Activated CD8-positive, alpha-beta memory T cell treated with anti-CD3 and anti-CD28 coated beads, Interleukin-2, amount 10 ng/mL, durations not matched to agents 7 days and 5 days (primary cell): ENCODE measurements around the gene VSTM2L. TPM values are rescaled to one million over a fixed set of nuclear protein-coding genes. Genes with fewer than 3 reads are reported as not detected.

Experiments used
- ATAC-seq: fragments of 150-1000 bp; cut with Tn5 transposase; one replicate; pipeline ENCODE4 v1.10.0; 2021; ENCODE audit warnings: moderate library complexity
- CTCF ChIA-PET: fragments of 350-600 bp; sonication (Branson Sonifier 250); formaldehyde crosslinking; loops from one replicate; lab custom pipeline; 2021; ENCODE audit warnings: antibody characterized with exemption; lab: Charles Lee
- DNase-seq: peaks from one replicate; pipeline ENCODE4 v3.0.0-alpha.2; 2020
- H3K27ac Mint-ChIP-seq: one replicate; pipeline ENCODE4 v1.8.0; 2021; ENCODE audit warnings: mild to moderate bottlenecking, mixed read lengths
- H3K27me3 Mint-ChIP-seq: one replicate; pipeline ENCODE4 v1.8.0; 2021; ENCODE audit warnings: mixed read lengths
- H3K36me3 Mint-ChIP-seq: one replicate; pipeline ENCODE4 v1.8.0; 2021; ENCODE audit warnings: mild to moderate bottlenecking, mixed read lengths
- H3K4me1 Mint-ChIP-seq: one replicate; pipeline ENCODE4 v1.8.0; 2021; ENCODE audit warnings: mixed read lengths
- H3K4me3 Mint-ChIP-seq: one replicate; pipeline ENCODE4 v1.8.0; 2021; ENCODE audit warnings: mild to moderate bottlenecking, moderate library complexity, mixed read lengths
- H3K9me3 Mint-ChIP-seq: one replicate; pipeline ENCODE4 v1.8.0; 2022; ENCODE audit warnings: low read depth, mixed read lengths
- total RNA-seq, 2 experiments: library from RNA; stranded (reverse); gene quantifications; one replicate each; pipeline ENCODE4 v1.2.3, GENCODE V29; 2021

The VSTM2L gene
- total RNA-seq, 2 experiments from 2014 or later = 0.35 TPM; not detected in 1

GRCh38 chr20:37885593-37886503, 17.1 kb upstream of the VSTM2L start:
- no peaks in the 10 kb centered on the region for H3K36me3 Mint-ChIP-seq
- H3K4me3 Mint-ChIP-seq = no peak overlapping the region
- H3K27ac Mint-ChIP-seq = no peak overlapping the region
- CTCF ChIA-PET = no interaction called here
- H3K4me1 Mint-ChIP-seq = no peaks in the 10 kb centered on the region
- ATAC-seq (no peak), DNase-seq (no peak)
- no peaks in the 10 kb centered on the region for H3K9me3 Mint-ChIP-seq
- peaks cover 2% of the 10 kb centered on the region for H3K27me3 Mint-ChIP-seq

- Mint-ChIP-seq H3K4me3 (no peak overlapping the region), H3K27me3 (peaks cover 2% of the 10 kb centered on the region), H3K36me3 (no peaks in the 10 kb centered on the region), H3K9me3 (no peaks in the 10 kb centered on the region), H3K4me1 (no peaks in the 10 kb centered on the region), H3K27ac (no peak overlapping the region)
- ATAC-seq (no peak), DNase-seq (no peak)
- CTCF ChIA-PET = no interaction called here
Observed at GRCh38 chr20:37886851-37887297, 16.1 kb upstream of the VSTM2L start.

- ATAC-seq (no peak), DNase-seq (no peak)
- Mint-ChIP-seq H3K27me3 (peaks cover 2% of the 10 kb centered on the region), H3K4me1 (no peaks in the 10 kb centered on the region), H3K9me3 (no peaks in the 10 kb centered on the region), H3K36me3 (no peaks in the 10 kb centered on the region), H3K4me3 (no peak overlapping the region), H3K27ac (no peak overlapping the region)
- CTCF ChIA-PET = no interaction called here
Observed at GRCh38 chr20:37888641-37889040, 14.3 kb upstream of the VSTM2L start.

GRCh38 chr20:37890108-37890507, 12.8 kb upstream of the VSTM2L start:
- no peaks in the 10 kb centered on the region for H3K36me3 Mint-ChIP-seq
- peaks cover 2% of the 10 kb centered on the region for H3K27me3 Mint-ChIP-seq
- DNase-seq (no peak), ATAC-seq (no peak)
- CTCF ChIA-PET = no interaction called here
- H3K4me1 Mint-ChIP-seq = no peaks in the 10 kb centered on the region
- no peaks in the 10 kb centered on the region for H3K9me3 Mint-ChIP-seq
- no peak overlapping the region for H3K4me3 Mint-ChIP-seq
- H3K27ac Mint-ChIP-seq = no peak overlapping the region

GRCh38 chr20:37890643-37891042, 12.3 kb upstream of the VSTM2L start:
- CTCF ChIA-PET = no interaction called here
- H3K9me3 Mint-ChIP-seq = no peaks in the 10 kb centered on the region
- no peaks in the 10 kb centered on the region for H3K4me1 Mint-ChIP-seq
- peaks cover 2% of the 10 kb centered on the region for H3K27me3 Mint-ChIP-seq
- H3K27ac Mint-ChIP-seq = no peak overlapping the region
- no peak for ATAC-seq
- no peaks in the 10 kb centered on the region for H3K36me3 Mint-ChIP-seq
- H3K4me3 Mint-ChIP-seq = no peak overlapping the region
- no peak for DNase-seq

- H3K4me3 Mint-ChIP-seq = no peak overlapping the region
- H3K36me3 Mint-ChIP-seq = no peaks in the 10 kb centered on the region
- no peak overlapping the region for H3K27ac Mint-ChIP-seq
- no peaks in the 10 kb centered on the region for H3K4me1 Mint-ChIP-seq
- DNase-seq (no peak), ATAC-seq (no peak)
- CTCF ChIA-PET = no interaction called here
- no peaks in the 10 kb centered on the region for H3K9me3 Mint-ChIP-seq
- peaks cover 2% of the 10 kb centered on the region for H3K27me3 Mint-ChIP-seq
Observed at GRCh38 chr20:37892001-37892400, 10.9 kb upstream of the VSTM2L start.

- ATAC-seq (no peak), DNase-seq (no peak)
- no peaks in the 10 kb centered on the region for H3K36me3 Mint-ChIP-seq
- CTCF ChIA-PET = no interaction called here
- no peak overlapping the region for H3K4me3 Mint-ChIP-seq
- H3K27me3 Mint-ChIP-seq = no peaks in the 10 kb centered on the region
- H3K9me3 Mint-ChIP-seq = no peaks in the 10 kb centered on the region
- H3K4me1 Mint-ChIP-seq = no peaks in the 10 kb centered on the region
- no peak overlapping the region for H3K27ac Mint-ChIP-seq
Observed at GRCh38 chr20:37893566-37894241, 9.2 kb upstream of the VSTM2L start.

- Mint-ChIP-seq H3K27ac (no peak overlapping the region), H3K9me3 (no peaks in the 10 kb centered on the region), H3K4me1 (no peaks in the 10 kb centered on the region), H3K4me3 (no peak overlapping the region), H3K36me3 (no peaks in the 10 kb centered on the region), H3K27me3 (peaks cover 4% of the 10 kb centered on the region)
- no peak for DNase-seq
- CTCF ChIA-PET = no interaction called here
- no peak for ATAC-seq
Observed at GRCh38 chr20:37894454-37894853, 8.5 kb upstream of the VSTM2L start.

GRCh38 chr20:37895166-37895565, 7.8 kb upstream of the VSTM2L start:
- no peak for DNase-seq

GRCh38 chr20:37896932-37897548, 5.9 kb upstream of the VSTM2L start:
- Mint-ChIP-seq H3K4me1 (peaks cover under 1% of the 10 kb centered on the region), H3K27me3 (peaks cover 22% of the 10 kb centered on the region), H3K4me3 (no peak overlapping the region), H3K36me3 (no peaks in the 10 kb centered on the region), H3K27ac (no peak overlapping the region), H3K9me3 (no peaks in the 10 kb centered on the region)
- CTCF ChIA-PET = no interaction called here
- no peak for ATAC-seq
- no peak for DNase-seq

More at GRCh38 chr20:37895166-37895565, 7.8 kb upstream of the VSTM2L start:
- no peak for ATAC-seq
- Mint-ChIP-seq H3K9me3 (no peaks in the 10 kb centered on the region), H3K4me3 (no peak overlapping the region), H3K27ac (no peak overlapping the region), H3K27me3 (peaks cover 11% of the 10 kb centered on the region), H3K36me3 (no peaks in the 10 kb centered on the region), H3K4me1 (no peaks in the 10 kb centered on the region)
- CTCF ChIA-PET = no interaction called here

GRCh38 chr20:37898233-37899104, 4.5 kb upstream of the VSTM2L start:
- DNase-seq = no peak
- H3K27me3 Mint-ChIP-seq = peaks cover 27% of the 10 kb centered on the region
- H3K4me3 Mint-ChIP-seq = no peak overlapping the region

GRCh38 chr20:37899105-37900045, 3.6 kb upstream of the VSTM2L start:
- Mint-ChIP-seq H3K36me3 (peaks cover 1% of the 10 kb centered on the region), H3K9me3 (no peaks in the 10 kb centered on the region), H3K4me1 (peaks cover 9% of the 10 kb centered on the region), H3K27me3 (peaks cover 35% of the 10 kb centered on the region), H3K4me3 (no peak overlapping the region), H3K27ac (no peak overlapping the region)
- DNase-seq (no peak), ATAC-seq (no peak)
- CTCF ChIA-PET = interaction anchor here (1.1 to 1.7 kb wide), 2 partner anchors 16 to 335 kb away, joined by 4 read pairs; no protein-coding TSS in a partner anchor

More at GRCh38 chr20:37898233-37899104, 4.5 kb upstream of the VSTM2L start:
- ATAC-seq = no peak
- Mint-ChIP-seq H3K27ac (no peak overlapping the region), H3K36me3 (peaks cover 1% of the 10 kb centered on the region), H3K9me3 (no peaks in the 10 kb centered on the region), H3K4me1 (peaks cover 5% of the 10 kb centered on the region)
- CTCF ChIA-PET = interaction anchor here (0.6 to 1.7 kb wide), 4 partner anchors 17 to 379 kb away, joined by 3 to 4 read pairs (median 4); no protein-coding TSS in a partner anchor
